GM20431 (cell line): ENCODE results near the gene ARL8A.
"Not testable (repeated sequence)": the region's sequence is repeated elsewhere in the genome, so short reads cannot be mapped to it uniquely, and the experiment has no call there.

Experiments used
- in situ Hi-C: fragments of 300-500 bp; cut with MseI, MboI; formaldehyde crosslinking; loops from one replicate; pipeline ENCODE4 v1.15.0; 2020; ENCODE audit warnings: low sequenced_read_pairs; ENCODE audit not compliant: unreplicated experiment

The ARL8A gene

GRCh38 chr1:202143768-202144401, 652 bp downstream of the ARL8A start:
- in situ Hi-C loops: no loop called here

DNA sequence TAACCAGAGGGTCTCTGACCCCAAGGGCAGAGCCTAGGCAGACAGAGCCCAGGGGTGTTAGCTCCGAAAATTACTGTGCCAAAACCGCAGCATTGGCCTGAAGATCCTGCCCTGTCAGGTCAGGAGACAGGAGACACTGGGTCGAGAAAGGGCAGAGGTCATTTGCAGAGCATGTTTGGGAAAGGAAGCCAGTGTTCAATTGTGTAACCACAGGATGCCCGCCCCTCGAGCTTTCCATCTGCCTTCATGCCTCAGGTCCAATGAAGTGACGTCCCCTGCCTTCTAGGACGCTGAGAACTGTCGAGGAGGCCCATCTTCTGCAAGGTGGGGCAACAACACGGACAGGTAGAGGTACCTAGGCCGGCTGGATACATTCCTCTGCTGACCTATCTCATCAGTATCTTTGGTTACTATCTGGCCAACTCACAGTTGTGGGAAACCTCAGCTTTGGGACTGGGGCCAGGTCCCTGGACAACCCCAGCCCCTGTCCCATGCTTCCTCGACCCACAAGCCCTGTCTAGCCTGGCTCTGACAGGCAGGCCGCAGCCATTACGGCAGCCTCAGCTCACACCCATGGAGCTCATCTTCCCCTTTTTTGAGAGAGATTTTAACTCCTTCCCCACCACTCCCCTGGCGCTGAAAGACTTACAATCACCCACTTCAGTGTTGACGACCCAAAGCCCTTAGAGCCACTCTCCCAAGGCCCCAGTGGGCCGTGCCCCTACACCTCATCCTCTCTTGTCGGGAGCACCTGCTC, 1.3 kb downstream of the ARL8A start:
- in situ Hi-C loops: no loop called here

DNA sequence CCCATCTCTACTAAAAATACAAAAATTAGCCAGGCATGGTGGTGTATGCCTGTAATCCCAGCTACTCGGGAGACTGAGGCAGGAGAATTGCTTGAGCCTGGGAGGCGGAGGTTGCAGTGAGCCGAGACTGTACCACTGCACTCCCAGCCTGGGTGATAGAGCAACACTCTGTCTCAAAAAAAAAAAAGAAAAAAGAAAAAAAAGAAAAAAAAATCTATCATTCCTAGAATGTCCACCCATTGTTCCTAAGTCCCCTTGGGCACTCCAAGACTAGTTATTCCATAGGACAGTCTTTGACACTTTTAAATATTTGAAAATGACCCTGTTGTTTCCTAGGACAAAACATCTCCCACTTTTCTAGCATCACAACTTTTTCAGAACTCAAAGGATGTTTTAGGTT, 3.1 kb downstream of the ARL8A start:
- in situ Hi-C loops: not testable (repeated sequence)

DNA sequence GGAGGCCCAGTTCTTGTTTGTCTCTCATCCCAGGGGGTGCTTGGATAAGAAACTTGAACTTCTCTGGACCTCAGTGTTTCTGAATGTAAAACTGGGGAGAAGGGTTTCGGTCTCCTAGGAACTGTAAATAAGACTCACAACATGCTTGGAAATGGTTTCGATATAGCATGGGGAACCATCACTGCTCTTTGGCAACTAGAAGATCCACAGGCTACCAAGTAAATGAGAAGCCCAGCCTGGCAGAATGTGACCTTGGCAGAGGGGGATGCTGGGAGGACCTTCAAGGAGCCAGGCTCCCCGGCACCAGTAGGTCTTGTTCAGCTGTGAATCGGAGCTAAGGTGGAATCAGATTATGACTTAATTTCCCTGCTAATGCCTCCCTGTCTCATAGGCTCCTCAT, 3.7 kb downstream of the ARL8A start:
- in situ Hi-C loops: no loop called here

DNA sequence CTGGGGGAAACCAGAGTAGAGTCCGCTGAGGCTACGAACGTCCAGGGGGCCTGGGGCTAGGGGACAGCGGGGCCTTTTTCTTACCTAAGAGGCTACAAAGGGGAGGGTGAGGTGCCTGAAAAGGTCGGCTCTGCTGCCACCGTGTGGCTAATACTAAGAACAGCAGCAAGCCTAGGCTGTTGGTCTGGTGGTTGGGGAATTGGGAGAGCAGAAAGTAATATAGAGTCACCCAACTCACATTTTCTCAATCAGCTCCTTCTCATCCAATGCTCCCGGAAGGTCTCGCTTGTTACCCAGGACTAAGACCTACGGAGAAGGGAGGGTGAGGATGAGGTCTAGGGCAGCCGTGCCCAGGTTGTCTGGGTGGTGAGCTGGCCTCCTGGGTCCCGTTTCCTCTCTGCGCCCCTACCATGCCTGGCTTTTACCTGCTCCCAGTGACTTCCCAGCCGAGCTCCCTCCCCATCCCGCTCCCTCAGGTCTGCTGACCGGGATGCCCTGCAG, 9.3 kb downstream of the ARL8A start:
- in situ Hi-C loops: no loop called here

- in situ Hi-C loops: no loop called here
Measured at GRCh38 chr1:202134645-202135172, 9.8 kb downstream of the ARL8A start.

- in situ Hi-C loops: no loop called here
Measured at GRCh38 chr1:202133989-202134388, 10.5 kb downstream of the ARL8A start.

GRCh38 chr1:202133496-202133895, 11.0 kb downstream of the ARL8A start:
- in situ Hi-C loops: no loop called here

- in situ Hi-C loops: no loop called here
Measured at GRCh38 chr1:202133001-202133400, 11.5 kb downstream of the ARL8A start.

GRCh38 chr1:202131956-202132821, 12.3 kb downstream of the ARL8A start:
- in situ Hi-C loops: no loop called here

GRCh38 chr1:202130816-202131522, 13.6 kb downstream of the ARL8A start:
- in situ Hi-C loops: no loop called here

DNA sequence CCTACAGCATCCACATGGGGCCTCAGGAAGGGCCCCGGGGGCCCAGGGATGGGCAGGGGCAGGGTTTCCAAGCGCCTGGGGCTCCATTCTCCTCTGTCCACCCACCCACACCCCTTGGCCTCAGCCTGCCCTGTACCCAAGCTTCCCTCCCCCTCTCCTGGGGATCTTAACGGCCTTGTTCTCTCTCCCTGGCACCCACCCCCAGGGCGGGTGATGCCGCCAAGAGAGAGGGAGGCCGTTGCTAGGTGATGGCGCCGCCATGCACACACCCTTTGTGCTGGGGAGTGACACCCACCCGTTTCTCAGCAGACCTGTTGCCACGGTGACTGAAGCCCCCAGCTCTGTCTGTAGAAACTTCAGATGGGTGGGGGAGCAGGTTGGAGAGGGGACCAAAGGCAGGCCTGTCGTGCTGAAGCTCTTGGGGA, 14.2 kb downstream of the ARL8A start:
- in situ Hi-C loops: no loop called here

DNA sequence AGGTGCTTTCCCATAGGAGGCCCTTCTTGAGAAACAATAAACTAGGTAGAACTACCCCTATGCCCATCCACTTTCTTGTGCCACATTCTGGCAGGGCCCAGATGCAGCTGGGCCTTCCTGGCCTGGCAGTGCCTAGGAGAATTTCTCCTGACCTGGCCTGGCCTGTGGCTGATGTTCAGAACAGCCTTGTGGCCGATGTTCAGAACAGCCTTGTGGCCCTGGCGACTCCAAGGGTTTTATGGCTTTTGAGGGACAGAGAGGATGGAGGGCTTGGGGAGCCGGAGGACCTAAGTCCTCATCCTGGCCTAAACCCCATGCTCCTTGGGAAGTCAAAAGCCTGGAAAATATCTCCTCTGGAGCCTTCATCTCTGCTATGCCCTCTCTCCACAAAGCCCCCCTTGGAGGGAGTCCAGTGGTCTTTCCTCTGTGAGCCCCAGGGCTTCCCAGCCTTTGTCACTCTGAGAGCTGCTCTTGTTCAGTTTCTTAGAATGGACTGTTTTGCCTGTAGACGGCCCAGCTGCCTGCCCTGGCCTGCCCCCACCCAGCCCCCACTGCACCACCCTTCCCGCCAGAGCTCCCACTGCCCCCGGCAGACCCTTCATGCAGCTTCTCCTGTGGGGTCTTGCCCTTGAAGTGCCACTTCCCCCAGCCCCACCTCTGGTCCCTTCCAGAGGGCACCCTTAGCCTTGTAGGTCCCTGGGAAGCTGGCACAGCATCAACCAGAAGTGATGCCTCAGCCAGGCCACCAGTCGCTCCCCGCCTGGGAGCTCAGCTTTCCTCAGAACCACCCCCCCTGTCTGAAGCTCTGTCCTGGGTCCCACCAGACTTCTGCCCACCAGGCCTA, 14.9 kb downstream of the ARL8A start:
- in situ Hi-C loops: no loop called here

DNA sequence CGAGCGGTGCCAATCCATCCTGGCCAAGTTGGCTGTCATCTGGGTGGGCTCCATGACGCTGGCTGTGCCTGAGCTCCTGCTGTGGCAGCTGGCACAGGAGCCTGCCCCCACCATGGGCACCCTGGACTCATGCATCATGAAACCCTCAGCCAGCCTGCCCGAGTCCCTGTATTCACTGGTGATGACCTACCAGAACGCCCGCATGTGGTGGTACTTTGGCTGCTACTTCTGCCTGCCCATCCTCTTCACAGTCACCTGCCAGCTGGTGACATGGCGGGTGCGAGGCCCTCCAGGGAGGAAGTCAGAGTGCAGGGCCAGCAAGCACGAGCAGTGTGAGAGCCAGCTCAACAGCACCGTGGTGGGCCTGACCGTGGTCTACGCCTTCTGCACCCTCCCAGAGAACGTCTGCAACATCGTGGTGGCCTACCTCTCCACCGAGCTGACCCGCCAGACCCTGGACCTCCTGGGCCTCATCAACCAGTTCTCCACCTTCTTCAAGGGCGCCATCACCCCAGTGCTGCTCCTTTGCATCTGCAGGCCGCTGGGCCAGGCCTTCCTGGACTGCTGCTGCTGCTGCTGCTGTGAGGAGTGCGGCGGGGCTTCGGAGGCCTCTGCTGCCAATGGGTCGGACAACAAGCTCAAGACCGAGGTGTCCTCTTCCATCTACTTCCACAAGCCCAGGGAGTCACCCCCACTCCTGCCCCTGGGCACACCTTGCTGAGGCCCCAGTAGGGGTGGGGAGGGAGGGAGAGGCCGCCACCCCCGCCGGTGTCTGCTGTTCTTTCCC, 16.5 kb downstream of the ARL8A start:
- in situ Hi-C loops: no loop called here

GRCh38 chr1:202127061-202127460, 17.5 kb downstream of the ARL8A start:
- in situ Hi-C loops: no loop called here

DNA sequence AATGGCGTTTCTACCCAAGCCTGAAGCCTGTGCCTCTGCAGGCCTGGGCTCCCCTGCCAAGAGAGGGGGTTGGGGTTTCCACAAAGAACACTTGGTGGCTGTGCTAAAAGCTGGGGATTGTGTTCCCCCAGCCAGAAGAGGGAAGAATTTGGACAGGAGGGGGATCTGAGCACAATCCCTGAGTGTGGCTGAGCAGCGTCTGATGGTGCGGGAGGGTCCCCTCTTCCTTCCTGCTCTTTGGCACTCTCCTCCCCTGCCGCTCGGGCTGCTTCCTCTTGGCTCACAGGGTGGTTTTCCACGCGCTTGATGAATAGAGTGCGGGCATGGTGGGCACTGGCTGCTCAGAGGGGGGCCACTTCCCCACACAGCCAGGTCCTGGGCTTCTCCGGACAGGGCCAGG, 18.1 kb downstream of the ARL8A start:
- in situ Hi-C loops: no loop called here

- in situ Hi-C loops: no loop called here
Measured at GRCh38 chr1:202125611-202126010, 18.9 kb downstream of the ARL8A start.

GRCh38 chr1:202124142-202124541, 20.4 kb downstream of the ARL8A start:
- in situ Hi-C loops: loop anchor here (25.0 kb wide), 1 partner anchor 237 kb away; the partner anchor contains the start of gene SHISA4
